Stimulated activated CD4-positive, alpha-beta T cell treated with anti-CD3 and anti-CD28 coated beads, Interleukin-2, amount 100 ng/mL, for 24 hours (primary cell): ENCODE data around the gene CIB4.

Experiments used
- DNase-seq, 2 donors: peaks; one replicate each; pipeline ENCODE4 v3.0.0-alpha.2; 2020

CIB4 gene

DNA sequence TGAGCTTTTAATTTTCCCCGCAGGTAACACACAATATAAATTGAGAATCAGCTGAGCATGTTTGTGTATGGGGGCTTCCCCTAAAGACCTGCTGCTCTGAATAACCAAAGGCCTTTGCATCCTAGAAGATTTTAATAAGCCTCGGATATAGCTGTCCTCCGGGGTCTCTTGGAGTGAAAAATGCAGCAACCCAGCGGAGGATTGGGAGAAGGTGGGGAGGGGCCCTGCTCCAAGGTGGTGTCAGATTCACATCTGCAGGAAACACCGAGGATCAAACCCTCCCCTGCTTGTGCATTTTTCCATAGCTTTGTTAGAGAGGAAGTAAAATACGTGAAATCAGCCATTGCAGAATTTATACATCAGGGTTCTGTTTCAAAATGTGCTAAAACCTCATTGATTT is 100.2 kb downstream of the CIB4 start:
- DNase-seq = no peak

DNA sequence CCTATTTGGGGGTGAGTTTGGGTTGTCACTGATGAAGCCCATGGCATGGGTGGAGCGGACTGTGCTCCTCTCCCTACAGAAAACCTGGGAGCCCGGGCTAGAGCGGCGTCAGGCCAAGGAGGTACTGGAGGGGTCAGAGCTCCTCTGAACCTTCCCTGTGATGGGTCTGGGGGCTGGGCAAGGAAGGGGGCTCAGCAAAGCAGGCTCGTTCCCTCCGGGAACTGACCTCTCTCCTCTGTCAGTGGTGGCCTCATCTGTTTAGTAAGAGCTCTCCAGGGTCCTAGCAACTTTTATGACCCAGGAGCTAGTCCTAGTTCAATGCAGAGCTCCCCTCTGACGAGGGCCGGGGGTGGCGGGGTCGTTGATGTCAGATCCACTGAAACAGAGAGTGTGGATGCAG is 100.9 kb downstream of the CIB4 start:
- DNase-seq = no peak

DNA sequence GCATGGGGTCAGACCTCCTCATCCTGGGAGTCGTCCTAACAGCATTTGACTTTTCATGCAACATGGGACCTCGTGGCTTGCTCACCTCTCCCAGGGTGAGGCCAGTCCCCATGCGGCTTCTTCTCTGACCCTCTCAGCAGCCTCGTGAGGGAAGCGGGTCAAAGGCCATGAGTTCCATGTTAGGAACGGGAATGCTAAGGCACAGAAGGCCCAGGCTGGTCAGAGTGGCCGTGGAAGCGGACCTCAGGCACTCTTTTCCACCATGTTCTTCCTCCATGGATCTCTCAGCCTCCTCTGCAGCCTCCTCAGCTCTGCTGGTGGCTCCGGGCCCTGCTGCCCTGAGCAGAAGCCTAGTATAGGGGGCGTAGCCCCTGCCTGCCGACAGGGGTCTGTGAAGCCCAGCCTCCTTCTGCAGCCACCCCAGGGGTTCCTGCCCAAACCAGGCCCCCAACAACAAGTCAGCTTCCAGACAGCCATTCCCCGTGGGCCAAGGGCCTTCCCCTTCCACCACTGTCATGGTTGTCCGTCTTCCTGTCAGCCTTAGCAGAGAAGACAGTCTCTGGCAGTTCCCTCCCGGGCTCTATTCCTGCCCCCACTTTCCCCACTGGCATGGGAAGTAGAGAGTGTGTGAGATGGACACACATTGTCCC is 103.2 kb downstream of the CIB4 start:
- no peak for DNase-seq

DNA sequence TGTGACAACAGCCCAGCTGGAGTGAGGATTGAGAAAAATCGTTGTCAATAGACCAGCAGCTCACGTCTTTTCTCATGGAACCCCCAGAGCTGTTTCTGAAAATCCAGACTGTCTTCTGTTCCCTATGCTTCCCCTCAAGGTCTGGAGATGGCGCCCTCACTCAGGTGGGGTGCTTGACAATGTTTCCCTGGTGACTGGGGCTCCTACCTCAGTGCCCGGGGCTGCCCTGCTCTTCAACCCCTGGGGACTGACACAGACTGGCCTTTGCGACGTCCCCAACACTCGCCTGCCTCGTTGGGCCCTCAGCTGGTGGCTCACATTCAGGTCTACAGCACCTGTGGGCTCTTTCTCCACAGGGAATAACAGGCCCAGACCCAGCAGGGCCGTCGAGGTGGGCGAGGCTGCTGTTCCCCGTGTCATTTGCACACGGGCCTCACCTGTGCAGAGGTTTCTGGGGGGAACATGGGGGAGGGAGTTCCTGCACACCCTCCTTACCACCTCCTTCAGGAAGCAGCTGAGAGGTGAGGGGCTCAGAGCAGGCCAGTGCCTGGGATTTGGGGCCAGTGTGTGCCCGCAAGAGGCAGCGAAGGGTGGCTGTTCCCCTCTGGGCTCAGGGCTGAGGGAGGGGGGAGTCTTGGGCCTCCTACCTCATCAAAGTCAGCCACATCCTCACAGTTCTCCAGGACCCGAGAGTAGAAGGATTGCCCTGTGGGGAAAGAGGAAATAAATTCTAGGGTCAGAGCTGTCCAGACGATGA is 103.9 kb downstream of the CIB4 start:
- no peak for DNase-seq

DNA sequence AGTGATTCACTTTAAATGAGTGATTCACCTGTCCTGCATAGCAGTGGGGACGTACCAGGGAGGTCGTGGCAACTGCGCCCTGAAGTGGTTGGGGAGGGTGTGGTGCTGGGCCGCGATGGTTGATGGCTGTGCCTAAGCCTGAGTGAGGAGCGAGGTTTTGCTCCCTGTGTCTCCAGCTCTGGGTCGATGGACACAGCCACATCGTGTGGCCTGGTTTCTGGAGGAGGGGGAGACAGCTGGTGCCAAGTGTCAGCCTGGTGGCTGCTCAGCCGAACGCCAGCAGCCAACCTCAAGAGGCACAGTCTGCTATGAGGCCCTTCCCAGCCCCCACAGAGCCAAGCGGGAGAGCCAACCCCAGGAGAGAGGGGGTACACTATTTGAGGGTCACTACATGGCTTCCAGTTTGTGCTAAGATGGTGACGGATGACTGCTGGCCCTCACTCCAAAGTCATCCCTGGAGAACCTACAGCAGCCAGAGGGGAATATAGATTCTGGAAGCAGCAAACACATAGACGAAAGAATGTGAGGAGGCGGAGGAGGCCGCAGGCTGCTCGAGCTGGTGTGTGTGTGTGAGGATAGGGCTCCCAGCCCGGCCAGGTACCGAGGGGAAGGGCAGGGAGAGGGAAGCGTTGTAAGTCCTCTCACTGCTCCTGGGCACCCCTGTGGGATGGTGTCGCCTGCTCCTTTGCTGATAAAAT is 104.6 kb downstream of the CIB4 start:
- DNase-seq = no peak

DNA sequence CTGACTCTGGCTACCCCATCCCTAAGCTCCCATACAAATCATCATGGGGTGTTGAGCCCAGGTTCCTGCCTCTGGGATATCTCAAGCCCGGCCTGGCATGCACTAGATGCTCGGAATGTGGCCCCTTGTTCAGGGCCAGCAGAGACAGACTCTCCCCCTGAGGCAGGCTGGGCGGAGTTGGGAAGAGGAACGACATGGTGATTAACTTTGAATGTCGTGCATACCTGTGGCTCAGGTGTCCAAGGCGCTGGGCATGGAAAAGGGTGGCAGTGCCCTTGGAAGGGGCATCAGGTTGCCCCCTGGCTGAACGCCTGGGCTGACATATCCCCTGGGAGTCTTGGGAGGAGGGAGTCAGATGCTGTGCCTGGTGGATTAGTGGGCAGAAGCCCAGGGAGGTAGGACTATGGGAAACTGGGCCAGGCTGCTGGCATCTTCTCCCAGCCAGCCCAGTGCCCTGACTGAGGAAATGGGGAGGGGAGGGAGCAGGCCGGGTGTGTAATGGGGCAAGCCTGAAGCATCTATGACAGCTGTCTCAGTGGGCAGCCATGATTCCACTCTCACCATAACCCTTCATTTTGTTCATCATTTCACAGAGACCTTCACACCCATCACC is 105.4 kb downstream of the CIB4 start:
- DNase-seq = no peak

DNA sequence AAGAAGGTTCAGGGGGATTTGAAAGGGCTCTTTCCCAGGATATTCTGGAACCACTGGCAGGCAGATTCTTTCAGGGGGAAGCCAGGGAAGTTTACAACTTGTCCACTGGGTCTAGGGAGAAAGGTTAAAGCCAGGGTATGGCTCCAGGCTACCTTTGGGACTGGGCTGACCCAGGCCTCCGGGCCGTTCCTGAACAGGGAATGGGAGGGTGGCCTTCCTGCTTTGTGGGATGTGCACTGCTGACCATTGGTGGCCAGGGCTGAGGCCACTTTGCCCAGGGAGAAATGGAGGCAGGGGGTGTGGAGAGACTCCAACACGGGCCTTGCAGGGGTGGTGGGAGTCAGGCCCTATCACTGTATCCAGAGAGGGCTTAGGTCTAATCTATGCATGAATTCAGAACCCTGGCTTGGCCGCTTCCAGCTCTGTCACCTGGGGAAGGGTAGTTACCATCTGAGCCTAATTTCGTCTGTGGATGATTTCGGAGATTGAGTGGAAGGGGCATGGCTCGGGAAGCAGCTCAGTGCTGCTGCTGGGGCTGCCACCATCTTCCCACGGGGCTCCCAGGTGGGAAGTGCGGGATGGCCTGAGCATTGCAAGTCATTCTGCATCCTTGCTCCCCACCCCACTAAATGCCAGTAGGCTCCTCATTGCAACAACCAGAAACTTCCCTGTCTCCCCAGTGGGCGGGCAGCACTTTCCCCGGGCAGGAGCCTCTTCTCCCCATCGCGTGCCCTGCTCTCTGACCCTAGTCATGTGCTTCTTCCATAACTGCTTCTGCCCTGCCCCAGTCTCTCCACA is 106.1 kb downstream of the CIB4 start:
- no peak for DNase-seq

DNA sequence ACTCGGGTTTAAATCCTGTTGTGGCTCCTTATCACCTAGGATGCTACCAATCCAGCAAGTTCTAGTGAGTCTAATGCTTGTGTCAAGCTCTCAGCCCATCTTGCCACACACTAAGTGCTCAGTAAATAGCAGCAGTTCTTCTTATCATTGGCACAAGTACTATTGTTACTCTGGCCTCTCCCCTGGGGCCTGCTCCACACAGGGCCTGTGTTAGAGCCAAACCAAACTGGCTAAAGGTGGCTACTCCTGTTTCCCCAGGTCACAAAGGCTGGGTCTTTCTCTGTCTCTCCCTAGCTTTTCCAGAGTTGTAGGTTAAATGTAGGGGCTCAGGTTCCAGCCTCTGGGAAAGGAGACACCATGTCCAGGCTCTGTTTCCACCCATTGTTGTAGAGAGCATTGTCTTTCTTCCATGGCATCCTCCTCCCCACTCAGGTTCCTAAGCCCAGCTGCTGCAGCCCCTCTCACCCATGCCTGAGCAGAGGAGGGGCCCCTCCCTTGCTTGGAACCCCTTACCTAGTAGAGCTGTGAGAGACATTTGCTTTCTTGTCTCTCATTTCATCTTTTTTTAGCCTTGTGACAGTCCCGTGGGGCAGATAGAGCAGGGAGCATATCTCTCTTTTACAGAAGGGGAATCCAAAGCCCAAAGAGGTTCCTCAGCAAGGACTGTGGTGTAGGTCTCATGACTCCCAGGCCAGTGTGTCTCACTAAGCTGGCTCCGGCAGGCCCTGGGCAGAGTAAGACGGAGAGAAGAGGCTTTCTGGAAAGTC is 106.9 kb downstream of the CIB4 start:
- no peak for DNase-seq

DNA sequence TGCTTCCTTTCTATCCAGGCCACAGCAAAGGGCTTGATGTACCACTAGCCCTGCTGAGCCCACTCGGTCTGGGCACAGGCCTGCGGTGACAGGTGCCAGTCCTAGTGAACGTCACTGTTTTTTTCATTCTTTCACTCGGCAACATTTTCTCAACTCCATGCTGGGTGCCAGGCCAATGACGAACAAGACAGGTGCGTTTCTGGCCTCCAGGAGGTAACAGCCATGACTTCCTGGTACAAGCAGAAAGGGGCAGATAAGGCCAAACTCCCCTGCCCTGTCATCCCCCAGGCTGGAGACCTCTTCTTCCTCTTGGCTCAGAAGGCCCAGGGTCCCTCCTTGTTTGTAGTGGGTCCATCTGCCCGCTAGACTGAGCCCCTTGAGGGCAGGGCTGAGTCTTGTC is 107.5 kb downstream of the CIB4 start:
- DNase-seq = no peak

DNA sequence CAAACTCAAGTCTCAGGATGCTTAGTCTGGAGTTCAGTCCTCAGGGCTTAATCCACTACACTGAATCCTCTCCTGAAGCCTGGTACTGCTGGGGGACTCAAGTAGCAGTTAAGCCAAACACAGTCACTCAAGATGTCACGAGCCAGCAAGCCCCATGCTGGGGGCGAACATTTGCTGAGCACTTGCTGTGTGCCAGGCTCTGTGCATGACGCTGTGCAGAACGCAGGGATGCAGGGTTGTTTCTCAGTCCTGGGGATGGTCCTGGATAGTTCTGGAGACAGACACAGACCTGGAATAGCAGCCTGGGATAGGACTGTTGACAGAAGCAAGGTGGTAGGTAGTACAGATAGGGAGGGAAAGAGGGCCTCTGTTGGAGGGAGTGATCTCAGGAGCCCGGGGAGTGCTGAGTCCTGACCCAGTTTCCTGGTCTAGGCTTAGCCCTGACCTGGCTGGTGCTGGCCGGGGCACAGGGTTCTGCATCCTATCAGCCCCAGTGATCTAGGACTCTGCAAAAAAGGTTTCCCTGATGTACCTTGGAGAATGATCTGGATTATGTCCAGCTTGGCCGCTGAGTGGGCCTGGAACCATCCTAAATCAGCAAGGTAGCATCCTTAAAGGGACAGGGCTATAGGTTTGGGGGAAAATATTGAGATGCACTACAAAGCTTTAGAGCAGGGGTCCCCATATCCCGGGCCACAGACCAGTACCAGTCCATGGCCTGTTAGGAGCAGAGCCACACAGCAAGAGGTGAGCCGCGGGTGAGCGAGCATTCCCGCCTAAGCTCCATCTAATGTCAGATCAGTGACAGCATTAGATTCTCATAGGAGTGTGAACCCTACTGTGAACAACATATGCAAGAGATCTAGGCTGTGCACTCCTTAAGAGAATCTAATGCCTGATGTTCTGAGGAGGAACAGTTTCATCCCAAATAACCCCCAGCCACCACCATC is 108.6 kb downstream of the CIB4 start:
- DNase-seq = no peak
